IPS-NIHi11 (cell line): ENCODE data around the gene ACOX1.

Experiments used
- DNase-seq: peaks from one replicate; pipeline ENCODE4 v3.0.0; 2012; ENCODE audit warnings: mixed read lengths, low spot score

The ACOX1 gene

GRCh38 chr17:75933808-75934207 is 45.2 kb downstream of the ACOX1 start:
- DNase-seq, result no peak

- no peak for DNase-seq
These were observed 46.1 kb downstream of the ACOX1 start for GRCh38 chr17:75932852-75933251.

- DNase-seq, result no peak
These were observed 47.9 kb downstream of the ACOX1 start for GRCh38 chr17:75931062-75931461.

- DNase-seq, result peak; percentile 88
These were observed 51.6 kb downstream of the ACOX1 start for GRCh38 chr17:75927286-75927922.

- no peak for DNase-seq
These were observed 52.5 kb downstream of the ACOX1 start for GRCh38 chr17:75926456-75926855.

GRCh38 chr17:75925912-75926311 is 53.1 kb downstream of the ACOX1 start:
- DNase-seq, result no peak

- DNase-seq, result no peak
These were observed 53.9 kb downstream of the ACOX1 start for GRCh38 chr17:75925103-75925502.

- no peak for DNase-seq
These were observed 55.7 kb downstream of the ACOX1 start for GRCh38 chr17:75922963-75923874.

GRCh38 chr17:75922173-75922961 is 56.6 kb downstream of the ACOX1 start:
- DNase-seq, result no peak

GRCh38 chr17:75921596-75921995 is 57.4 kb downstream of the ACOX1 start:
- no peak for DNase-seq

- no peak for DNase-seq
These were observed 58.9 kb downstream of the ACOX1 start for GRCh38 chr17:75920045-75920560.

- DNase-seq, result no peak
These were observed 59.4 kb downstream of the ACOX1 start for GRCh38 chr17:75919611-75920010.

- no peak for DNase-seq
These were observed 61.0 kb downstream of the ACOX1 start for GRCh38 chr17:75917917-75918445.

GRCh38 chr17:75917141-75917916 is 61.6 kb downstream of the ACOX1 start:
- DNase-seq, result no peak

- no peak for DNase-seq
These were observed 63.7 kb downstream of the ACOX1 start for GRCh38 chr17:75915268-75915667.

GRCh38 chr17:75914643-75915267 is 64.2 kb downstream of the ACOX1 start:
- peak; percentile 52 for DNase-seq

GRCh38 chr17:75913537-75914210 is 65.3 kb downstream of the ACOX1 start:
- no peak for DNase-seq

GRCh38 chr17:75910699-75911098 is 68.3 kb downstream of the ACOX1 start:
- no peak for DNase-seq

GRCh38 chr17:75909812-75910274 is 69.1 kb downstream of the ACOX1 start:
- no peak for DNase-seq
